ENCODE measurements around the gene ALOX12.

DNA sequence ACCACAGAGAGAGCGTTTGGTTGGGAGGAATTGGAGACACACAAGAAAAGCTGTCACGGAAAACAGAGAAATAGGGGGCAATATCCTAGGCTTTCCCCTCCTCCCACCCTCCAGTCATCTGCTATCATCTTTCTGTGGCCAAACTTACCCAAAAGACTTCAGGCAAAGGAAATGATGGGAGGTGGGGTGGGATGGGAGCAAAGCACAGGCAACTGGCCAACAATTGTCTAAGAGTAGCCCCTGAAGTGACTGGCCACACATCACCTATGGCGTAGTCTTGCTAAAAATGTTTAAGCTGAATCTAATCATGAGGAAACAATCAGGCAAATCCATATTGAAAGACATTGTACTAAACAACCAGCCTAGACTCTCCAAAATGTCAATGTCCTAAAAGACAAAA lies 46.9 kb upstream of the ALOX12 start:
- no peak for TF ChIP-seq EP300 (IDR thresholded peaks at IDR 0.05; ENCODE audit: borderline replicate concordance)
- TF ChIP-seq MAX (IDR thresholded peaks at IDR 0.05): no peak
- no peak for TF ChIP-seq CEBPB (IDR thresholded peaks at IDR 0.05)
- TF ChIP-seq RAD21 (IDR thresholded peaks at IDR 0.05; ENCODE audit: low read depth): no peak
- TF ChIP-seq CREB1 (IDR thresholded peaks at IDR 0.05; ENCODE audit: low read depth): no peak
